ENCODE data around the gene PIM2. TPM values are rescaled to one million over a fixed set of nuclear protein-coding genes. Genes with fewer than 3 reads are reported as not detected.

Gene PIM2
- total and polyA plus RNA-seq, 2 experiments from 2014 or later, result 11.5 to 16.8 TPM

- Histone ChIP-seq H3K9me2 (replicated peaks; ENCODE audit: insufficient read depth) (no peaks in the 10 kb centered on the region), H3K27ac (no peak overlapping the region), H4K20me1 (ENCODE audit: insufficient read depth, poor library complexity, severe bottlenecking) (no peaks in the 10 kb centered on the region), H3K27me3 (no peaks in the 10 kb centered on the region), H3K9me3 (ENCODE audit: low read depth) (no peaks in the 10 kb centered on the region), H2AFZ (no peak overlapping the region), H3K79me2 (peaks cover 25% of the 10 kb centered on the region), H3K4me1 (ENCODE audit: insufficient read depth) (peaks cover 5% of the 10 kb centered on the region), H3K4me2 (no peak overlapping the region), H3K36me3 (replicated peaks; ENCODE audit: insufficient read depth, low read depth) (no peaks in the 10 kb centered on the region), H3K4me3 (no peak overlapping the region)
- TF ChIP-seq EZH2 (IDR thresholded peaks at IDR 0.05; ENCODE audit: borderline replicate concordance) (no peak), CTCF (IDR thresholded peaks at IDR 0.05; ENCODE audit: poor library complexity) (no peak), EZH2phosphoT487 (IDR thresholded peaks at IDR 0.05; ENCODE audit: low read depth, severe bottlenecking, unreplicated experiment) (no peak)
- 81% methylated on average over 6 of the region's 6 CpGs for WGBS (ENCODE audit: low lambda C conversion rate, missing lambda C conversion rate)
- no peak for DNase-seq (ENCODE audit: low spot score)
Measured at GRCh38 chrX:48894891-48895290, 23.9 kb downstream of the PIM2 start.

- Histone ChIP-seq H3K9me3 (ENCODE audit: low read depth) (no peaks in the 10 kb centered on the region), H3K27ac (no peak overlapping the region), H3K4me2 (no peak overlapping the region), H3K4me3 (no peak overlapping the region), H3K9me2 (replicated peaks; ENCODE audit: insufficient read depth) (no peaks in the 10 kb centered on the region), H4K20me1 (ENCODE audit: insufficient read depth, poor library complexity, severe bottlenecking) (no peaks in the 10 kb centered on the region), H3K79me2 (peaks cover 14% of the 10 kb centered on the region), H3K4me1 (ENCODE audit: insufficient read depth) (peaks cover 5% of the 10 kb centered on the region), H3K36me3 (replicated peaks; ENCODE audit: insufficient read depth, low read depth) (no peaks in the 10 kb centered on the region), H3K27me3 (no peaks in the 10 kb centered on the region), H2AFZ (no peak overlapping the region)
- DNase-seq (ENCODE audit: low spot score), result no peak
- 66% methylated on average over 14 of the region's 16 CpGs for WGBS (ENCODE audit: low lambda C conversion rate, missing lambda C conversion rate)
- TF ChIP-seq CTCF (IDR thresholded peaks at IDR 0.05; ENCODE audit: poor library complexity) (no peak), EZH2phosphoT487 (IDR thresholded peaks at IDR 0.05; ENCODE audit: low read depth, severe bottlenecking, unreplicated experiment) (no peak), EZH2 (IDR thresholded peaks at IDR 0.05; ENCODE audit: borderline replicate concordance) (no peak)
Measured at GRCh38 chrX:48893556-48894348, 25.1 kb downstream of the PIM2 start.

GRCh38 chrX:48892896-48893295, 25.9 kb downstream of the PIM2 start:
- DNase-seq (ENCODE audit: low spot score), result no peak
- Histone ChIP-seq H3K79me2 (peaks cover 14% of the 10 kb centered on the region), H3K4me1 (ENCODE audit: insufficient read depth) (peaks cover 5% of the 10 kb centered on the region), H3K27ac (no peak overlapping the region), H3K36me3 (replicated peaks; ENCODE audit: insufficient read depth, low read depth) (no peaks in the 10 kb centered on the region), H2AFZ (no peak overlapping the region), H3K9me2 (replicated peaks; ENCODE audit: insufficient read depth) (no peaks in the 10 kb centered on the region), H4K20me1 (ENCODE audit: insufficient read depth, poor library complexity, severe bottlenecking) (no peaks in the 10 kb centered on the region), H3K4me2 (no peak overlapping the region), H3K27me3 (no peaks in the 10 kb centered on the region), H3K4me3 (no peak overlapping the region), H3K9me3 (ENCODE audit: low read depth) (no peaks in the 10 kb centered on the region)
- 78% methylated on average over 4 of the region's 4 CpGs for WGBS (ENCODE audit: low lambda C conversion rate, missing lambda C conversion rate)
- no peak for TF ChIP-seq EZH2 (IDR thresholded peaks at IDR 0.05; ENCODE audit: borderline replicate concordance)
- TF ChIP-seq EZH2phosphoT487 (IDR thresholded peaks at IDR 0.05; ENCODE audit: low read depth, severe bottlenecking, unreplicated experiment), result no peak
- TF ChIP-seq CTCF (IDR thresholded peaks at IDR 0.05; ENCODE audit: poor library complexity), result no peak

All from hepatocyte (in vitro differentiated cells).